Astrocyte (in vitro differentiated cells and primary cell): ENCODE data around the gene PODNL1.

Experiments used
- EZH2 ChIP-seq: IDR thresholded peaks from 2 replicates; pipeline ENCODE4 v1.6.1; 2012; ENCODE audit warnings: mild to moderate bottlenecking, low read length, inconsistent platforms; ENCODE audit not compliant: insufficient read depth
- TF ChIP-seq, protein P1 (sequence below): IDR thresholded peaks from 2 replicates; pipeline ENCODE4 v1.5.1; 2011; ENCODE audit warnings: low read depth, mild to moderate bottlenecking, inconsistent platforms, low read length, moderate library complexity; ENCODE audit not compliant: insufficient read depth

DNA sequence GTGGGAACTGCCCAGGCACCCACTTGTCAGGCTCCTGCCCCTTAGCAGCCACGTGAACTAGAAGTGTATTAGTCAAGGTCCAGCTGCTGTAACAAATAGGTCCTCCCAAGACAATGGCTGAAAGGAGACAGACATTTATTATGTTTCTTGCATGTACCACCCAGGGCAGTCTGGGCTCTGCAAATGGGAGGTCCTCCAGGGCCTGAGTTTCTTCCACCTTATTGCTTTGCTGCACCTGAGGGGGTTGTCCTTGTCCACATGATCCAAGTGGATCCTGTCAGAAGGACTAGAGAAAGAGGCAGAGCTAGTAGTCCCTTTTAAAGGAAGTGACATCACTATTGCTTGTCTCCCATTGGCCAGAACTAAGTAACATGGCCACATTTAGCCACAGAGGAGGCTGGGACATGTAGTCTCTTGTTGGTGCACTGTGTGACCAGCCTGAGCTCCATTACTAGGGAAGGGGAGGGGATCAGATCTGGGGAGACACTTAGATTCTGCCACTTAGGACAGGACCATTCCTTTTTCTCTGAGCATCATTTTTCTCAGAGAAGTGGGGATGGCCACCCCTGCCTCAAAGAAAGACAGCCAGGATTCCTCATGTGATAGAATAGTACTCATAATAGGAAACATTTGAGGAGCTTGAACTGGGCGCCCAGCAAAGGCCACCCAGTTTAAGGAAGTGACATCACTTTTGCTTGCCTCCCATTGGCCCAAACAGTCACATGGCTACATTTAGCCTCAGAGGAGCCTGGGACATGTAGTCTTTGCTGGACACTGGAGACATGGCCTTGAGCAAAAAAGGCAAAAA is 17.1 kb downstream of the PODNL1 start:
- TF ChIP-seq, protein P1, sequence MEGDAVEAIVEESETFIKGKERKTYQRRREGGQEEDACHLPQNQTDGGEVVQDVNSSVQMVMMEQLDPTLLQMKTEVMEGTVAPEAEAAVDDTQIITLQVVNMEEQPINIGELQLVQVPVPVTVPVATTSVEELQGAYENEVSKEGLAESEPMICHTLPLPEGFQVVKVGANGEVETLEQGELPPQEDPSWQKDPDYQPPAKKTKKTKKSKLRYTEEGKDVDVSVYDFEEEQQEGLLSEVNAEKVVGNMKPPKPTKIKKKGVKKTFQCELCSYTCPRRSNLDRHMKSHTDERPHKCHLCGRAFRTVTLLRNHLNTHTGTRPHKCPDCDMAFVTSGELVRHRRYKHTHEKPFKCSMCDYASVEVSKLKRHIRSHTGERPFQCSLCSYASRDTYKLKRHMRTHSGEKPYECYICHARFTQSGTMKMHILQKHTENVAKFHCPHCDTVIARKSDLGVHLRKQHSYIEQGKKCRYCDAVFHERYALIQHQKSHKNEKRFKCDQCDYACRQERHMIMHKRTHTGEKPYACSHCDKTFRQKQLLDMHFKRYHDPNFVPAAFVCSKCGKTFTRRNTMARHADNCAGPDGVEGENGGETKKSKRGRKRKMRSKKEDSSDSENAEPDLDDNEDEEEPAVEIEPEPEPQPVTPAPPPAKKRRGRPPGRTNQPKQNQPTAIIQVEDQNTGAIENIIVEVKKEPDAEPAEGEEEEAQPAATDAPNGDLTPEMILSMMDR, result no peak
- no peak for TF ChIP-seq EZH2
